ENCODE data around the gene LPCAT1. TPM values are rescaled to one million over a fixed set of nuclear protein-coding genes. Genes with fewer than 3 reads are reported as not detected.

The LPCAT1 gene
- total and polyA plus RNA-seq, 2 of the 13 experiments (the other 11 are each of a cell fraction or from before 2014, with no cell fraction given): 29.8 to 90.6 TPM

DNA sequence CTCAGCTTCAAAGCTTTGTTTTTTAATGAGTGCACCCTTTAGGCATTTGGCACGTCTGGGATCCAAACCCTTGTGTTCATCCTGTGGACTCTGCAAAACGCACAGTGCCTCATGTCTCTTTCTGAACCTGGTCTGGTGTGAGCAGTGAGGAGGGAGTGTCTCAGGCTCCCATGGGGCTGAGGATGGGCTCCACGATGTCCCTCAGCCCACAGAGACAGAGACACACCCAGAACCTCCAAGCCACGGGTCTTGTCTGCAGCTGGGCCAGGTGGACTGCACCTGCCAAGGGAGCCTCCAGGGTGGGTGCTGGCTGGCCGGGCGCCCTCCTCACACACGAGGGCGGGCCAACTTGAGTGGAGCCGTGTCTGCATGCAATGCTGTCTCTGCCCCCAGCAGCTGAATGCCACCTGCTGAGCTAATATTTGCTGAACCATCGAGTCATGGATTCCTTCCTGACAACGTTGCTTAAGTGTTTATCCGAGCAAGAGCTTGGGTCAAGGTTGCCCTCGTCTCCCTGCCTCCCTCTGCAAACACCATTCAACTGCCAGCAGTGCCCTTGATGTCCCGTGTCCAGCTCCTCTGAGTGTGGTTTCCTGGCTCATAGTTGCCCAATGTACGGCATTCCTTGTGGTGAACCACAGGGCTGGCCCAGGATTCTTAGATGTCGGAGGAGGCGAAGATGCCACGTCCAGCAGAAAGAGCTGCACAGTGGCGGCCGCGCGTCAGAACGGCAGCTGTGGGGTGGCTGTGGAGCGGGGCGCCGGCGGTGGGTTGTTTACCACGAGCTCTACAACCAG lies 31.4 kb upstream of the LPCAT1 start (continued):
- TF ChIP-seq CEBPG (CRISPR knock-in tag; IDR thresholded peaks at IDR 0.05) (peak; percentile 94), GMEB2 (CRISPR knock-in tag; IDR thresholded peaks at IDR 0.05; ENCODE audit: low read depth) (0 out of 2 replicates have a peak, but pooled peaks have one; percentile 31), RXRB (CRISPR knock-in tag; IDR thresholded peaks at IDR 0.05; ENCODE audit: borderline replicate concordance) (peak; percentile 99), NR0B2 (CRISPR knock-in tag; IDR thresholded peaks at IDR 0.05) (peak; percentile 76; the same call in 1 of the 2 replicates), ZFX (CRISPR knock-in tag; IDR thresholded peaks at IDR 0.05; ENCODE audit: low read depth) (peak; percentile 51; the same call in 1 of the 2 replicates), ZNF205 (CRISPR knock-in tag; IDR thresholded peaks at IDR 0.05) (peak; percentile 92), NFE2 (CRISPR knock-in tag; IDR thresholded peaks at IDR 0.05) (no peak), SATB2 (CRISPR knock-in tag; IDR thresholded peaks at IDR 0.05) (no peak; the same call in 1 of the 2 replicates), CENPBD1 (CRISPR knock-in tag; IDR thresholded peaks at IDR 0.05; ENCODE audit: borderline replicate concordance, low read depth) (no peak; the same call in 1 of the 2 replicates)
- TF ChIP-seq, protein P1, sequence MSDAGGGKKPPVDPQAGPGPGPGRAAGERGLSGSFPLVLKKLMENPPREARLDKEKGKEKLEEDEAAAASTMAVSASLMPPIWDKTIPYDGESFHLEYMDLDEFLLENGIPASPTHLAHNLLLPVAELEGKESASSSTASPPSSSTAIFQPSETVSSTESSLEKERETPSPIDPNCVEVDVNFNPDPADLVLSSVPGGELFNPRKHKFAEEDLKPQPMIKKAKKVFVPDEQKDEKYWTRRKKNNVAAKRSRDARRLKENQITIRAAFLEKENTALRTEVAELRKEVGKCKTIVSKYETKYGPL (CRISPR knock-in tag; IDR thresholded peaks at IDR 0.05): no peak
- TF ChIP-seq, protein P2, sequence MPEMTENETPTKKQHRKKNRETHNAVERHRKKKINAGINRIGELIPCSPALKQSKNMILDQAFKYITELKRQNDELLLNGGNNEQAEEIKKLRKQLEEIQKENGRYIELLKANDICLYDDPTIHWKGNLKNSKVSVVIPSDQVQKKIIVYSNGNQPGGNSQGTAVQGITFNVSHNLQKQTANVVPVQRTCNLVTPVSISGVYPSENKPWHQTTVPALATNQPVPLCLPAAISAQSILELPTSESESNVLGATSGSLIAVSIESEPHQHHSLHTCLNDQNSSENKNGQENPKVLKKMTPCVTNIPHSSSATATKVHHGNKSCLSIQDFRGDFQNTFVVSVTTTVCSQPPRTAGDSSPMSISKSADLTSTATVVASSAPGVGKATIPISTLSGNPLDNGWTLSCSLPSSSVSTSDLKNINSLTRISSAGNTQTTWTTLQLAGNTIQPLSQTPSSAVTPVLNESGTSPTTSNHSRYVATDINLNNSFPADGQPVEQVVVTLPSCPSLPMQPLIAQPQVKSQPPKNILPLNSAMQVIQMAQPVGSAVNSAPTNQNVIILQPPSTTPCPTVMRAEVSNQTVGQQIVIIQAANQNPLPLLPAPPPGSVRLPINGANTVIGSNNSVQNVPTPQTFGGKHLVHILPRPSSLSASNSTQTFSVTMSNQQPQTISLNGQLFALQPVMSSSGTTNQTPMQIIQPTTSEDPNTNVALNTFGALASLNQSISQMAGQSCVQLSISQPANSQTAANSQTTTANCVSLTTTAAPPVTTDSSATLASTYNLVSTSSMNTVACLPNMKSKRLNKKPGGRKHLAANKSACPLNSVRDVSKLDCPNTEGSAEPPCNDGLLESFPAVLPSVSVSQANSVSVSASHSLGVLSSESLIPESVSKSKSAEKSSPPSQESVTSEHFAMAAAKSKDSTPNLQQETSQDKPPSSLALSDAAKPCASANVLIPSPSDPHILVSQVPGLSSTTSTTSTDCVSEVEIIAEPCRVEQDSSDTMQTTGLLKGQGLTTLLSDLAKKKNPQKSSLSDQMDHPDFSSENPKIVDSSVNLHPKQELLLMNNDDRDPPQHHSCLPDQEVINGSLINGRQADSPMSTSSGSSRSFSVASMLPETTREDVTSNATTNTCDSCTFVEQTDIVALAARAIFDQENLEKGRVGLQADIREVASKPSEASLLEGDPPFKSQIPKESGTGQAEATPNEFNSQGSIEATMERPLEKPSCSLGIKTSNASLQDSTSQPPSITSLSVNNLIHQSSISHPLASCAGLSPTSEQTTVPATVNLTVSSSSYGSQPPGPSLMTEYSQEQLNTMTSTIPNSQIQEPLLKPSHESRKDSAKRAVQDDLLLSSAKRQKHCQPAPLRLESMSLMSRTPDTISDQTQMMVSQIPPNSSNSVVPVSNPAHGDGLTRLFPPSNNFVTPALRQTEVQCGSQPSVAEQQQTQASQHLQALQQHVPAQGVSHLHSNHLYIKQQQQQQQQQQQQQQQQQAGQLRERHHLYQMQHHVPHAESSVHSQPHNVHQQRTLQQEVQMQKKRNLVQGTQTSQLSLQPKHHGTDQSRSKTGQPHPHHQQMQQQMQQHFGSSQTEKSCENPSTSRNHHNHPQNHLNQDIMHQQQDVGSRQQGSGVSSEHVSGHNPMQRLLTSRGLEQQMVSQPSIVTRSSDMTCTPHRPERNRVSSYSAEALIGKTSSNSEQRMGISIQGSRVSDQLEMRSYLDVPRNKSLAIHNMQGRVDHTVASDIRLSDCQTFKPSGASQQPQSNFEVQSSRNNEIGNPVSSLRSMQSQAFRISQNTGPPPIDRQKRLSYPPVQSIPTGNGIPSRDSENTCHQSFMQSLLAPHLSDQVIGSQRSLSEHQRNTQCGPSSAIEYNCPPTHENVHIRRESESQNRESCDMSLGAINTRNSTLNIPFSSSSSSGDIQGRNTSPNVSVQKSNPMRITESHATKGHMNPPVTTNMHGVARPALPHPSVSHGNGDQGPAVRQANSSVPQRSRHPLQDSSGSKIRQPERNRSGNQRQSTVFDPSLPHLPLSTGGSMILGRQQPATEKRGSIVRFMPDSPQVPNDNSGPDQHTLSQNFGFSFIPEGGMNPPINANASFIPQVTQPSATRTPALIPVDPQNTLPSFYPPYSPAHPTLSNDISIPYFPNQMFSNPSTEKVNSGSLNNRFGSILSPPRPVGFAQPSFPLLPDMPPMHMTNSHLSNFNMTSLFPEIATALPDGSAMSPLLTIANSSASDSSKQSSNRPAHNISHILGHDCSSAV (CRISPR knock-in tag; IDR thresholded peaks at IDR 0.05; ENCODE audit: borderline replicate concordance): 0 out of 2 replicates have a peak, but pooled peaks have one; percentile 10
- TF ChIP-seq, protein P3, sequence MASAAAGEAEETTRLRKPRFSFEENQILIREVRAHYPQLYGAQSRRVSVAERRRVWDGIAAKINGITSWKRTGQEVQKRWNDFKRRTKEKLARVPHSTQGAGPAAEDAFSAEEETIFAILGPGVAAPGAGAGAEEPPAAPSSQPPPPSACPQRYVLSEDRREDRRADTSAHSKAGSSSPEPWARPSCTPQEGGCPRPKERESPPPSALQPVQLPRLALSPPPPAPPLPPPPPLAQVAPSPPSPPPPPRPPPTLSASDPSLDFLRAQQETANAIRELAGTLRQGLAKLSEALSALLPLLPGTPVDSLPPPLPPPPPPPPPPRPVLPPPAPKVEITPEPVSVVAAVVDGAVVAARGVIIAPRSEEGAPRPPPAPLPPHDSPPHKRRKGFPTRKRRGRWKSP (CRISPR knock-in tag; IDR thresholded peaks at IDR 0.05): no peak
- TF ChIP-seq, protein P4, sequence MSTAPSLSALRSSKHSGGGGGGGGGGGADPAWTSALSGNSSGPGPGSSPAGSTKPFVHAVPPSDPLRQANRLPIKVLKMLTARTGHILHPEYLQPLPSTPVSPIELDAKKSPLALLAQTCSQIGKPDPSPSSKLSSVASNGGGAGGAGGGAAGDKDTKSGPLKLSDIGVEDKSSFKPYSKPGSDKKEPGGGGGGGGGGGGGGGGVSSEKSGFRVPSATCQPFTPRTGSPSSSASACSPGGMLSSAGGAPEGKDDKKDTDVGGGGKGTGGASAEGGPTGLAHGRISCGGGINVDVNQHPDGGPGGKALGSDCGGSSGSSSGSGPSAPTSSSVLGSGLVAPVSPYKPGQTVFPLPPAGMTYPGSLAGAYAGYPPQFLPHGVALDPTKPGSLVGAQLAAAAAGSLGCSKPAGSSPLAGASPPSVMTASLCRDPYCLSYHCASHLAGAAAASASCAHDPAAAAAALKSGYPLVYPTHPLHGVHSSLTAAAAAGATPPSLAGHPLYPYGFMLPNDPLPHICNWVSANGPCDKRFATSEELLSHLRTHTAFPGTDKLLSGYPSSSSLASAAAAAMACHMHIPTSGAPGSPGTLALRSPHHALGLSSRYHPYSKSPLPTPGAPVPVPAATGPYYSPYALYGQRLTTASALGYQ (CRISPR knock-in tag; IDR thresholded peaks at IDR 0.05): peak; percentile 95; the same call in 1 of the 2 replicates

Measured in HepG2 (cell line).